ENCODE data around the gene IFRD2.
"Not testable (repeated sequence)": the region's sequence is repeated elsewhere in the genome, so short reads cannot be mapped to it uniquely, and the experiment has no call there.

Gene IFRD2

DNA sequence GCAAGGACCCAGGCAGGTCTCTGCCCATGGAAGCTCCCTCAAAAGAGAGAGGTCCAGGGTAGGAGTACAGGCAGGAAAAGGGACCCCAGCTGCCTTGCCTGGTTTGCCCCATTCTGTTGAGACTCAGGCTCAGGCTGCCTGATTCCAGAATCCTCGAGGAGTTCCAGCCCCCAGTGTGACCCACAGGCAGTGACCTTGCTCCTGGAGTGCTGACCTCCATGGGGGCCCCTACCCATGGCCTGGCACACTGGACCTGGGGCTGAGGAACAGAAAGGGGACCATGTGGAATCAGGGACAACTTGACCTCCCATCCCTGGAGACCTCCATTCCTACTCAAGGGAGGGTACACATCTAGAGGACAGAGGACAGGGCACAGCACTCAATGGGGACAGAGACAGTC is 26.7 kb downstream of the IFRD2 start:
- no peak for DNase-seq

DNA sequence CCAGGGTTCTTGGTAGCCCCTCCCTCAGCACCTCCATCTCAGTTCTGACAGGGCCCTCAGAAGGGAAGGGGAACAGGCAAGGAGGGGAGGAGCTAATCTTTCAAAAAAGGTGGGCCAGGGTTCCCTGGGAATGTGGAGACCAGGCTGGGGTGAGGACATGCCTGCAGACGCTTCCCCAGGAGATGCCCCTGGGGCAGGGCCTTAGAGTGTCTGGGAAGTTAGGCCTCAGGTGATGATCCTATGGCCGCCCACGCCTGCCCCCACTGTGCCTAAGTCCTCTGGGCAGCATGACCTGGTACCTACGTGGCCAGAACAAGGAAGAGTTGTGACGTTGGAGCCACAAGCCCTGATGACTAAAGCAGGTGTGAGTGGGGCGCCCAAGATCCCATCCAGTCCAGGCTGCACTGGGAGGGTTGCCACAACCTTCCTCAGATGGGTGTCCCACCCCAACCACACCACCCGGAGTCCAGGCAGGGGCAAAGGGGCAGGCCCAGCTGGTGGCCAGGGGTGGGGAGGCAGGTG is 27.2 kb downstream of the IFRD2 start:
- DNase-seq, result no peak

DNA sequence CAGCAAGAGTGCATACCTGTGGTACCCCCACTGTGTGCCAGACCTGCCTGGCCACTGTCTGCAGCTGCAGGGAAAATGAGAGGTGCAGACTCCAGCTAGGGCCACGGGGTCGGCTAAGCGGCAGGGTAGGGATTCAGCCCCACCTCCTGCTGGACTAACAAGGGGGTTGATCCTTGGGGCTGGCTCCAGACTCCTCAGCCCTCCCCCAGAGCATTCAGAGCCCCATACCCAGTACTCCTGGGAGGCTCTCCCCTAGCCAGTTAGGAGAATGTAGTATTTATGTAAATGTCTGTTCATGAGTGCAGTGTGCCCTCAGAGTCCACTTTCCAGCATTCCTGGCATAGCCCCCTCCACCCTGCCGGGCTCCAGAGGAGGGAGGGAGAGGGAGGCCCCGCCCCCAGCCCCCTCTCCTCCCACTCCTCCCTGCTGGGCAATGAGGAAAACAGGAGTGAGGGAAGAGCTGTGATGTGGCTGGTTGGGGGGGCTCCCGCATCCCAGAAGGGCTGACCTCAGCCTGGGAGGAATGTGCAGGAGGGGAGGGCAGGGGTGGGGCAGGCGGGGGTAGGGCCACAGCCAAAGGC is 27.8 kb downstream of the IFRD2 start:
- DNase-seq, result no peak

DNA sequence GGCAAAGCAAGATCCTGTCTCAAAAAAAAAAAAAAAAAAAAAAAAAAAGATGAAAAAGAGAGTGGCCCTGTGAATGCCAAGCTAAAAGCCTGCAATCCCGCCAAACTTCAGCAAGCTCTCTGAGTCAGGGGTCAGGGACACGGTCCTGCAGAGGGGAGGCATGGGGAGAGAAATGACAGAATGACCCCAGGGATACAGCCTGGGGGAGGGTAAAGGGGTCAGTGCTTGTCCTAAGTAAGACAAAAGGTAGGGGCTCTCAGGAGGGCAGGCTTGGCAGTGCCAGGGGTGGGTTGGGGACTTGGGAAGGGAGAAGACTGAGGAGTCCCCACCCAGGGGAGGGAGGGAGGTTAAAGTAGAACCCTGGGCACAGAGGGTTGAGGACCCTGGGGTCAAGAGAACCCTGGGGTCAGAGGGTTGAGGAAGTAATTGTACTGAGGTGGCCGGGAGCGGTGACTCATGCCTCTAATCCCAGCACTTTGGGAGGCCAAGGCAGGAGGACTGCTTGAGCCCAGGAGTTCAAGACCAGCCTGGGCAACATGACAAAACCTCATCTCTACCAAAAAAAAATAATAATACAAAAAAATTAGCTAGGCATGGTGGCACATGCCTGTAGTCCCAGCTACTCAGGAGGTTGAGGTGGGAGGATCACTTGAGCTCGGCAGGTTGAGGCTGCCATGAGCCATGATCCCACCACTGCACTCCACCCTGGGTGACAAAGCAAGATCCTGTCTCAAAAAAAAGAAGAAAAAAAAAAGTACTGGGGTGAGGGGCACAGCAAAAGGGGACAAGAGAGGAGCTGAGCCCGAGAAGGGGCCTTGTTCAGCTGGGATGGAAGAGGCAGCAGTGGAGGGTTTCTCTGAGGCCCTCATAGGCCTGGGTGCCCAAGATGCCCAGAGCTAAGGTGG is 28.5 kb downstream of the IFRD2 start:
- DNase-seq, result no peak

DNA sequence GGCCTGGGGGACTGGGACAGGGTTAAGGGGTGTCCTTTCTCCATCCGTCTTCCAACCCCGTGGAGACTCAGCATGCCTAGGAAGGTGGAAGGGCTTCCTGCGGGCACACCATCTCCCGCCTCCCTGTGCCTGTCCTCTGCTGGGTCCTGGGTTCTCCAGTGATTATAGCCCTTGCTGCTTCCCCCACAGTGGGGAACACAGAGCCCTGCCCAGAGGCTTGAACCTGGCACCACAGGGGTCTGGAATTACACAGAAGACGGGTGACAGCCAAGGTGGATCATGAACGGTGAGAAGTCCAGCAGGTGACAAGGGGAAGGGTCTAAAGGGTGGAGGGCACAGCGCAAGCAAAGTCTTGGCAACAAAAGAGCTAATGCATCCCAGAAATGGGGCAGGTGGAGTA is 29.5 kb downstream of the IFRD2 start:
- no peak for DNase-seq

DNA sequence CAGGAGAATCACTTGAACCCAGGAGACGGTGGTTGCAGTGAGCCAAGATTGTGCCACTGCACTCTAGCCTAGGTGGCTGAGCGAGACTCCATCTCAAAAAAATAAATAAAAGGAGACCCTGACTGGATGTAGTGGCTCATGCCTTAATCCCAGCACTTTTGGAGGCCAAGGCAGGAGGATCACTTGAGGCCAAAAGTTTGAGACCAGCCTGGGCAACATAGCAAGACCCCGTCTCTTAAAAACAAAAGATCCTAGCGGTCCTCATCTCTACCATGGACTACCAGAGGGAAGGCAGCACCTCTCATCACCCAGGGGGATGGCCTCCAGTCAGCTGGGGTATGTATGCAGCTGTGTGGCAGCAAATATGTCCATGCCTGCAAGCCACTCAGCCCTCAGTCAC is 30.0 kb downstream of the IFRD2 start:
- DNase-seq, result not testable (repeated sequence)

DNA sequence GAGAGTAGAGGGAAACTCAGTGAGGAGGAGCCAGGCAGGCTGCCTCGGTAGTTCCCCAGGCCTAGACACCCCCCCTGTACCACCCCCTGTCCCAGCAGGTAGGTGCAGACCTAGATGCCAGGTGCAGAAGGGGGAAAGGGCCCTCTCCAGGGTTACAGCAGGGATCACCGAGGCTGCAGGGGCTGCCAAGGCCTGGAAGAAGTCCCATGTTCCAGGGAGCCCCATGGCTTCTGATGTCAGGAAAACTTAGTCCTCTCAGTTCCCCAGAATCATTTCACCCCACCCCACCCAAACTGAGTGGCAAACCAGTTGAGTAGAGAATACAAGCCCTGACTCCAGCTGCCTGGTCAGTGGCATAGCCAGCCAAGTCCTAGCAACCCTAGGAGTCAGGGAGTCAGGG is 30.7 kb downstream of the IFRD2 start:
- no peak for DNase-seq

DNA sequence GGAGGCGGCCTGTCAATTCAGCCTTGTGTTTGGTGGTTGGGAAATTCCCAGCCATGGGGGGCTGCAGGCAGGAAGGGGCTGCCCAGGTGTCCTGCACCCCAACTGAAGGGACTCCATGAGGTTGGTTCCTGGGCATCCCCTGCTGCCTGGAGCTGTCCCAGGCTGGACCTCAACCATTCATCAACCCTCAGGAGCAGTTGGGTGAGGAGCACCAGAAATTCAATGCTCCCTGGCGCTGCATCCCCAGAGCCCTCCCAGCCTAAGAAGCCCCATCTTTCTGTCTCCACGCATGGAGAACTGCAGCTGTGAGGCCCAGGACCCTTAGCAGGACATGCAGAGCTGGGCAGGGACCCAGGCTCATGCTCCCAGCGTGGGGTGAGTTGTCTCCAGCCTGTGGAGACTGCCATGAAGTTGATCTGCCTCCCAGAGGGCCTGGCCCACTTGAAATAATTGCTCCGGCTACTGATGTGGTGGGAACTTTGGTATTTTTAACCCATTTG is 31.2 kb downstream of the IFRD2 start:
- no peak for DNase-seq

DNA sequence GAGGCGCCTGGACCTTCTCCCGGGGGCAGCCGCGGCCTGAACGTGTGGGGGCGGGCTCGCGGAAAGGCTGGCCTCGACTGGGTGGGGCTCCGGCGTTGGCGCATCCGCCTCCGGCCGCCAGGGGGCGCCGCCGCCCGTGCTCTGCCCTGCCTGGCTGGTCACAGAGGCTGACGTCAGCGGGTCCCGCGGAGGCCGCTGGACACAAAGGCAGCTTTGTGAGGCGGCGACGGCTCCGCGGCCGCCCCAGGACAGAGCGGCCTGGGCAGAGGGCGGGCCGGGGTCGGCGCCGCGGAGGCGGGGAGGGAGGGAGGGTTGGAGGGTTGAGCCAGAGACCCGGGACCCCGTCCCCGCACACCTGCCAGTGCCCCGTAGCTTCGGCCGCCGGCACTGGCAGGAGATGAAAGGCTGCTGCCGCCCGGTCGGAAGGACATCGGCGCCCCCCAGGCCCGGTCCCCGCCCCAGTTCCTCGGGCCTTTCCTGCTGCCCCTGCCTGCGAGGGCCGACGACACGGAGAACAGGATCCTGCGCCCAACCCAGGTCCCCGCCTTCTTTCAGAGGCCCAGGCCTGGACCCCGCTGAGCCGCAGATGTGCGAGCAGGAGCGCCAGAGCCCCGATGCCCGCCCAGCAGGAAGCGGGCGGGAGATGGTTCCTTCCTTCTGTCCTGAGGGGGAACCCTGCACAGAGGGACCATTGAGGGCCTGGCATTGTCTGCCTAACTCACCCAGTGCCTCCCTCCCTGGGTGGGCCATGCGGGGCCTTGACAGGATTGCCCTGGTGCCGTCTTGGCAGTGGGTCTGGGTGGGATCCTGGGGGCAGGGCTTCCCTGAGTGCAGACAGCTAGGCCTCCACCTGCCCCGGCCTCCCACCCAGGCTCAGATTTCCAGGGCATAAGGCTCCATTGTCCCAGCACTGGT is 31.9 kb downstream of the IFRD2 start:
- peak; percentile 92 for DNase-seq

DNA sequence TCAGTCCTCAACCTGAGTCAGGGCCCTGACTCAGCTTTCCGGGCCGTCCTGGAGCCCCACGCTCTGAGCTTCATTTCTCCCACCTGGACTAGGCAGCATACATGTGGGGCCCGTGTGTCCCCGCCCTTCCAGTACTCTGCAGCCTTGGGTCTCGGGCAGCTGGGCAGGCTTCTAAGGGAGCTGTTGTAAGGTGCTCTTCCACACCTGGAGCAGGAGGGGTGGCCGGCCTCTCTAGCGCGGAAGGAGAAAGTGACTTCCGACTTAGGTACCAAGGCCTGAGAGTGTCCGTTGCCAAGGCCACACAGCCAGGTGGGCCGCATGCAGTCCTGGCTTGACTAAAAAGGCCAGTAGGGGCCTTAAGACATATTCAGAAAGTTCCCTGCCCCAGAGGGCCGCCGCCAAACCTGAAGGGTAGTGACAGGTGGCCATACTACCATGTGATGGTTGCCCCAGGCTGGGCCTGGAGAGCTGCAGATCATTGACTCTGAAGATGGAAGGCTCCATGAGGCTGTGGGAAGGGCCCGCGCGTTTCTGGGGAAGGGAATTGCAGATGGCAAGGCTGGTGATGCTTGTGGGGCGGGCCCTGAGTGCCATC is 32.7 kb downstream of the IFRD2 start:
- no peak for DNase-seq

DNA sequence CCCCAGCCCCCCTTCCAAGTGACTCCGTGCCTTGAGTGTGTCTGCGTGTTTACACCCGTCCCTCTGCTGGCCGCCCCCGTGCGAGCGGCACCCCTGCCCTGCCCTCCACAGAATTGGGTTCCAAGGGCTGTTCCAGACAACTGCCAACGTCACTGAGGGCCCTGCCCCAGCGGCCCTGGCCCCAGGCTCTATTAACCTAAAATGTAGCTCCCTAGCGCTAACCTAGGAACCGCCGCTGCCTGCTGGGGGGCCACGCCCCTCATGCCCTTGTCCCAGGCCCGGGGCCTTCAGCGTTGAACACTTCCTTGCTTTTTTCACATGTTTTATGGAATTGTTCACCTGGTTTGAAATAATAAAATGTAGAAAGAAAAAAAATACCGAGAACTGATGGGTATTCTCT is 33.2 kb downstream of the IFRD2 start:
- no peak for DNase-seq

DNA sequence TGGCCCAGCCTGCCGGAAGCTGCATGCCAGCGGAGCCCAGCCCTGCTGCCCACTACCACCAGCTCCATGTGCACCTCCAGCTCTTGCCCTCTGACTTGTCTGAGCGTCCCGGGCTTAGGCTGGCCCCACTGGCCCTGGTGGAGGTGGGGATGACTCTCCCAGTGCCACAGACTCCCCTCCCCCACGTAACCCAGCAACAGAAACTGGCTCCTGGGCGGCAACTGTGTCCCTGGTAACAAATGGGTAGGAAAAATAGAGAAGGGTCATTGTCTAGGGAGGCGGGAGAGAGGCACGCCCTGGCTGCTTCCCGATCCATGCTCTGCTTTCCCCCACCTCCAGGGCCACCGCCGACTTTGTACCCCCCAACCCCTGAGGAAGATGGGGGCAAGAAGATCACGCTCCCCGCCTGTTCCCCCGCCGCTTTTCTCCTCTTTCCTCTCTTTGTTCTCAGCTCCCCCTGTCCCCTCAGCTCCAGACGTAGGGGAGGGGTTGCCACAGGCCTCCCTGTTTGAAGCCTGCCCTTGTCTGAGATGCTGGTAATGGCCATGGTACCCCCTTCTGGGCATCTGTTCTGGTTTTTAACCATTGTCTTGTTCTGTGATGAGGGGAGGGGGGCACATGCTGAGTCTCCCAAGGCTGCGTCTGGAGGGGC is 34.1 kb downstream of the IFRD2 start:
- DNase-seq, result no peak

DNA sequence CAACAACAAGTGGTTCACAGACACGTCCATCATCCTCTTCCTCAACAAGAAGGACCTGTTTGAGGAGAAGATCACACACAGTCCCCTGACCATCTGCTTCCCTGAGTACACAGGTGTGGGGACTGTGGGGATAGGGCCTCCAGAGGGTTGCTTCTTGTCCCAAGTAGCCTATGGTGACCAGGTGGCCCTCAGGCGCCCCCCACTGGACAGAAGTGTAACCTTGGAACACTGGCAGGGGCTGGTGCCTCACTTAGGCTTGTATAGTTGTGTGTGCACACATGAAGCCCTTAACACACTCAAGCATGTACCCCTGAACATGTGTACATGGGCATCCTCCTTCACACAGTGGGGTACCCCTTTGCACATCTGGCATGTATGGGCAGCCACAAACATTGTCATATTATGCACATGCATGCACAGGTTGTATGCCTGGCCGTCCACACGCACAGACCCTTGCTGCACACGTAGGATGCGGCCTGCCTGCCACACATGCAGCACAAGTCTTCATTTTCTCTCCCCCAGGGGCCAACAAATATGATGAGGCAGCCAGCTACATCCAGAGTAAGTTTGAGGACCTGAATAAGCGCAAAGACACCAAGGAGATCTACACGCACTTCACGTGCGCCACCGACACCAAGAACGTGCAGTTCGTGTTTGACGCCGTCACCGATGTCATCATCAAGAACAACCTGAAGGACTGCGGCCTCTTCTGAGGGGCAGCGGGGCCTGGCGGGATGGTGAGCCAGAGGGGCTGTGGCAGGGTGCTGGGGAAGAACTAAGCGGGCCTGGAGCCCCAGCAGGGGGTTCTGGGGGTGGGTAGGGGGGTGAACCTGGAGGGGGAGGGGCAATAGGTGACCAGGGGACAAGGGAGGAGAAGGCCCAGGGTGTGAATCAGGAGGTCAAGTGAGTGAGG is 35.0 kb downstream of the IFRD2 start:
- peak; percentile 57 for DNase-seq

DNA sequence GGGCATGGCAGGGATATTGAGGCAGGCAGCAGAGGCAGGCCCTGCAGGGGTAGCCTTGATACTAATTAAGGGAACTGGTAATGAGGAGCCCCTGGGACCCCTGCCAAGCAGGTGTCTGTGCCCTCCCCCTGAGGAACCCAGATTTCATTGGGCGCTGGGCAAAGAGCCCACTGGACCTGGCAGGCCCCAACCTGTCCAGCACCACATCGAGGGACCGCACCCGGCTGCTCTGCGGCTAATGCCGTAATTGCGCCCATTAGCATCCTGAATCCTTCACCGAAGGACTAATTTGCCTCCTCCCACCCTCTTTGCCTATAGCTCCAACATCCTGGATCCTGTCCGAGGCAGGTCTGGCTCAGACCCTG is 37.0 kb downstream of the IFRD2 start:
- DNase-seq, result no peak

DNA sequence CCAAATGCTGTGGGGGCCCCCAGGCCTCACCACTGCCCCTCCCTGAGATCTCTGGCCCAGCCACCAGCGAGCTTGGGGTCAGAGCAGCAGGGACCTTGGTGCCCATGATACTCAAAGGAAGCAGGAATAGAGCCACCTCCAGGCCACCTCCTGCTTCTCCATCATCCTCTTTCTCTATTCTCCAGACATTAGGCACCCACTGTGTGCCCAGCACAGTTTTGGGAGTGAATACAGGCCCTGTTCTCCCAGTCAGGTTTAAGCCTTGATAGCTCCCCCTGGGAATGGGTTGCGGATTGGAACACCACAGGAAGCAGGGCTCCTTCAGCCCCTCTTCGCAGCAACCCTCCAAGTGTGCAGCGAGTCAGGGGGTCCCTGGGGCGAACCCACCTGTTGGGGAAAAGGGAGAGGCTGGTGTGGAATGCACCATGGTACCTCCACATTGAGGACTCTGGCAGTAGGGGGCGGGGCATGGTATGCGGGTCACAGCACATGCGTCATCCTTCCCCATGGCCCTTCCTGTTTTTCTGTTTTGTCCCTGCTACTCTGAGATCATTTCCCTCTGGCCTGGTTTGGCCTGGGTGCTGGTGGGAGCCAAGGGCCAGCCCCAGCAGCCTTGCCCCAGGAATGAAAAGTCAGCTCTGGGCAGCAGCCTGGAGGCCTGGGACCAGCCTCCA is 37.5 kb downstream of the IFRD2 start:
- no peak for DNase-seq

DNA sequence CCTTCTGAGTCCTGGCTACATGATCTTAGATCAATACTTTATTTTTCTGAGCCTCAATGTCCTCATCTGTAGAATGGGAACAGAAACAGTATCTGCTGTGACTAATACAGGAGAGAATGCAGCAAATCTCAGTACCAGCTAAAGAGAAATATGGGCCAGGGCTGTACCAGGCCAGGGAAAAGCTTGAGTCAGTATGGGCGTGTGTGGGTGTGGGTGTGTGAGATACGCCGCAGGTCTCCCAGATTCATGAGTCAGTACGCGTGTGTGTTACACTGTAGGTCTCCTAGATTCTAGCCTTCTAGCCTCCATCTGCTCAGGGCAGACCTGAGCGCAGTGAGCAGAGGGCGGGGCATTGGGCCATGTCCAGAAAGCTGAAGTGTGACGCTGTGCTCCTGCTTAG is 41.0 kb downstream of the IFRD2 start:
- DNase-seq, result no peak

DNA sequence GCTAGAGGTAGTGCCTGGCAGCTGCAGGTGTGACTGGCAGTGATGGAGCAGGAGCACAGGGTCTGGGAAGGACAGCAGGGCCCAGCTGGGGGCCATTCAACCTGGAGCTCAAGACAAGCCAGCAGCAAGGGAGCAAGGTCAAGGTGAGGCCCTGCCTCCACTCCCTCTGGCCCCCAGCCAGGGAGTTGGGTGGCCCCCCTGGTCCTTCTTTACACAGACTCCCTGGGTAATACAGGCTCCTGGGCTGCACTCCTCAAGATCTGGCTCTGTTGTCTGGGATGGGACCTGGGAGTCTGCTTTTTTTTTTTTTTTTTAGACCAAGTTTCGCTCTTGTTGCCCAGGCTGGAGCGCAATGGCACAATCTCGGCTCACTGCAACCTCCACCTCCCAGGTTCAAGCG is 41.7 kb downstream of the IFRD2 start:
- DNase-seq, result no peak

DNA sequence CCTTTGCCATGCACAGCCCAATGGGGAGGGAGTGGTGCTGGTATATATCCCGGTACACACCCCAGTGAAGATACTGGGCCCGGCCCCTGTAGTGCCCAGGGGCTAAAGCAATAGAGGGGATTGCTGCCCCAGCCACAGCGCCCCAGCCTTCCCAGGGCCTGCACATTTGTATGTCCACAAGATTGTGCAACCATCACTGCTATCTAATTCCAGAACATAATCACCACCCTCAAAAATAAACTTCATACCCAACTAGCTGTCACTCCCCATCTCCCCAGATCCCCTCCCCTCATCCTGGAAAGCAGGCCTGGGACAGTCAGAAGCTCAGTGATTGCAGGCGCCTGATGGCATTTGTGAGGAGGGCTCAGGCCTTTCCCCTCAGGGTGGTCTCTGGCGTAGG is 42.8 kb downstream of the IFRD2 start:
- DNase-seq, result no peak

DNA sequence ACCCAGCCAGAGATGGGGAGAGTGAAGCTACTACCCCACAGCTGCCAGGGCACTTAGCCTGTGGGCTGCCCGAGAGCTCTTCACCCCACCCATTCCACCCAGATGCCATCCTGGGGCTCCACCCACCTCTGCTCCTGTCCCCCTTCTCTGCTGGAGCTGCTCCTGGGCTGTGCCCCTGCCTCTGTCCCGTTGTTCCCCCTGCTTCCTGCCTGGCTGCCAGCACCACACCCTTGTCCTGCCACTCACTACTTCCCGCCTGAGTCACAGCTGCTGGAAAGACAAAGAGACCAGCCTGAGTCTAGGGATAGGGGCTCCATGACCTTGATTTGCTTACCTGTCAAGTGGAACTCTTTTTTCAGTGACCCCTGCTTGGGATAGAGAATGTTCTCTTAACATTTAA is 43.8 kb downstream of the IFRD2 start:
- DNase-seq, result no peak

DNA sequence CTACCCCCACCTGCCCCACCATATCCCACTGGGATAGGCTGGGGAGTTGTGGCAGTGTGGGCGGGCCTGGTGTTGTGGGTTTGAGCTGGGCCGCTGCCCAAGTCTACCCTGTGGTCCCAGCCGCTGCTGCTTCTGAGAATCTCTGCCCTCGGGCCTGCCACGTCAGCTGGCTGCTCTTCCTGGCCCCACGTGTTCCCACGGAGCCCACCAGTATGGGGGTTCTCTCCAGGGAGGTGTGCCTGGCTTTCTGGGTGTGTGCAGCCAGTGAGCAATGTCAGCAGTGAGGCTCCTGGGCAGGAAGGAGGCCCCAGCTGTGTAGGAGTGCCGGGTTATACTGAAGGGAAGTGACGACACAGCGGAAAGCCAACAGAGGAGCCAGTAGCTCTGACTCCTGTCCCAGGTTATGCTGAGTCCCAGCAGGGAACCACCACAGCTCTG is 45.7 kb downstream of the IFRD2 start:
- peak; percentile 74 for DNase-seq
